Measurements from ENCODE around the gene ATP8B4.
"Not testable (repeated sequence)": the region's sequence is repeated elsewhere in the genome, so short reads cannot be mapped to it uniquely, and the experiment has no call there.

Gene ATP8B4

GRCh38 chr15:50119063-50120040 is at the start of gene ATP8B4:
TSS of gene ATP8B4 (minus strand) at chr15:50119233. CDS start at chr15:50106966, 12,267 bp downstream.
- DNase-seq = no peak

- no peak for DNase-seq
These were observed 49.3 kb upstream of the ATP8B4 start for GRCh38 chr15:50168379-50168778.

- no peak for DNase-seq
These were observed 48.1 kb upstream of the ATP8B4 start for GRCh38 chr15:50167110-50167509.

- peak; percentile 84 for DNase-seq
These were observed 47.2 kb upstream of the ATP8B4 start for GRCh38 chr15:50166216-50166615.

GRCh38 chr15:50164458-50164857 is 45.4 kb upstream of the ATP8B4 start:
- DNase-seq = peak; percentile 34

GRCh38 chr15:50163719-50164410 is 44.8 kb upstream of the ATP8B4 start:
- no peak for DNase-seq

GRCh38 chr15:50162969-50163718 is 44.1 kb upstream of the ATP8B4 start:
- DNase-seq = peak; percentile 79

GRCh38 chr15:50158236-50158635 is 39.2 kb upstream of the ATP8B4 start:
- DNase-seq = not testable (repeated sequence)

- DNase-seq = no peak
These were observed 32.4 kb upstream of the ATP8B4 start for GRCh38 chr15:50151476-50151875.

- no peak for DNase-seq
These were observed 31.8 kb upstream of the ATP8B4 start for GRCh38 chr15:50150851-50151250.

- DNase-seq = no peak
These were observed 31.3 kb upstream of the ATP8B4 start for GRCh38 chr15:50150349-50150748.

GRCh38 chr15:50149090-50149489 is 30.1 kb upstream of the ATP8B4 start:
- no peak for DNase-seq

- DNase-seq = peak; percentile 68
These were observed 29.4 kb upstream of the ATP8B4 start for GRCh38 chr15:50148362-50148963.

GRCh38 chr15:50146632-50147031 is 27.6 kb upstream of the ATP8B4 start:
- no peak for DNase-seq

- peak; percentile 85 for DNase-seq
These were observed 26.4 kb upstream of the ATP8B4 start for GRCh38 chr15:50145451-50145872.

GRCh38 chr15:50144341-50145120 is 25.5 kb upstream of the ATP8B4 start:
- no peak for DNase-seq

GRCh38 chr15:50143255-50143860 is 24.3 kb upstream of the ATP8B4 start:
- no peak for DNase-seq

GRCh38 chr15:50141856-50142255 is 22.8 kb upstream of the ATP8B4 start:
- DNase-seq = no peak

GRCh38 chr15:50140983-50141382 is 21.9 kb upstream of the ATP8B4 start:
- no peak for DNase-seq

- DNase-seq = no peak
These were observed 21.1 kb upstream of the ATP8B4 start for GRCh38 chr15:50140098-50140497.

GRCh38 chr15:50138391-50138790 is 19.4 kb upstream of the ATP8B4 start:
- DNase-seq = no peak

Measured in EL (cell line).